PC-3 (cell line): Measurements from ENCODE around the gene ATXN7L3B.

Source experiments
- EZH2 ChIP-seq: fragments of 300-600 bp; sonication (generic); IDR thresholded peaks from one replicate; pipeline ENCODE4 v1.6.1; 2017; ENCODE audit warnings: antibody characterized with exemption, mild to moderate bottlenecking, low read length; ENCODE audit not compliant: unreplicated experiment
- TF ChIP-seq, protein P1 (sequence below): fragments of 300-600 bp; sonication (generic); conservative IDR thresholded peaks from 2 replicates; pipeline ENCODE4 v1.5.1; 2017; ENCODE audit warnings: antibody characterized with exemption, low read depth, mild to moderate bottlenecking, low read length

DNA sequence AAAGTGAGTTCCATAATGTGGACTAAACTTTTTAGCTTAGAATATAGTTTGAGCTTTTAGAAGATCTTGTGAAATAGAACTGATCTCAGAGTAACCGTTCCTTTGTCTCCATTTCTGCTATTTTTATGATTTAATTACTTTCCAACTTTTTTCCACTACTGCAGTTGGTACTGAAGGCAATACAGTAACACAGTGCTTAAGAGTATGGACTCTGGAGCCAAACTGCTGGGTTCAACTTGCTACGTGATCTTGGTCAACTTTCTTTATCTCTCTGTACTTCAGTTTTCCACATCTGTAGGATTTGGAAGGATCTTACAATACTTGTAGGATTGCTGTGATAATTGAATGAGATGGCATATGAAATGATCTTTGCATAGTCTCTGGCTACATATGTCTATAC is 40.9 kb downstream of the ATXN7L3B start:
- TF ChIP-seq, protein P1, sequence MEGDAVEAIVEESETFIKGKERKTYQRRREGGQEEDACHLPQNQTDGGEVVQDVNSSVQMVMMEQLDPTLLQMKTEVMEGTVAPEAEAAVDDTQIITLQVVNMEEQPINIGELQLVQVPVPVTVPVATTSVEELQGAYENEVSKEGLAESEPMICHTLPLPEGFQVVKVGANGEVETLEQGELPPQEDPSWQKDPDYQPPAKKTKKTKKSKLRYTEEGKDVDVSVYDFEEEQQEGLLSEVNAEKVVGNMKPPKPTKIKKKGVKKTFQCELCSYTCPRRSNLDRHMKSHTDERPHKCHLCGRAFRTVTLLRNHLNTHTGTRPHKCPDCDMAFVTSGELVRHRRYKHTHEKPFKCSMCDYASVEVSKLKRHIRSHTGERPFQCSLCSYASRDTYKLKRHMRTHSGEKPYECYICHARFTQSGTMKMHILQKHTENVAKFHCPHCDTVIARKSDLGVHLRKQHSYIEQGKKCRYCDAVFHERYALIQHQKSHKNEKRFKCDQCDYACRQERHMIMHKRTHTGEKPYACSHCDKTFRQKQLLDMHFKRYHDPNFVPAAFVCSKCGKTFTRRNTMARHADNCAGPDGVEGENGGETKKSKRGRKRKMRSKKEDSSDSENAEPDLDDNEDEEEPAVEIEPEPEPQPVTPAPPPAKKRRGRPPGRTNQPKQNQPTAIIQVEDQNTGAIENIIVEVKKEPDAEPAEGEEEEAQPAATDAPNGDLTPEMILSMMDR, result no peak
- no peak for TF ChIP-seq EZH2
